HepG2 (cell line): ENCODE measurements around the gene NCBP3. TPM values are rescaled to one million over a fixed set of nuclear protein-coding genes. Genes with fewer than 3 reads are reported as not detected.

Experiments used
- EHMT2 ChIP-seq: fragments of 200-600 bp; sonication (generic); IDR thresholded peaks from 2 replicates; pipeline ENCODE4 v1.7.0; 2017; ENCODE audit warnings: antibody characterized with exemption, low read depth, low read length, borderline replicate concordance
- ELF4 ChIP-seq: sonication (generic); formaldehyde crosslinking; IDR thresholded peaks from 2 replicates; pipeline ENCODE4 v1.5.0; 2020; ENCODE audit warnings: missing genetic modification reagents, mild to moderate bottlenecking, moderate library complexity, borderline replicate concordance
- GABPA ChIP-seq, 2 experiments: IDR thresholded peaks; 2 replicates each; pipeline ENCODE4 v1.6.1; 2011 to 2016; ENCODE audit warnings: low read depth in 2 of 2, low read length in 1 of 2, missing biosample characterization in 1 of 2, missing genetic modification characterization in 1 of 2
- HHEX ChIP-seq: IDR thresholded peaks from 2 replicates; pipeline ENCODE4 v1.6.1; 2016; ENCODE audit warnings: control low read depth
- IKZF1 ChIP-seq: fragments of 450-650 bp; IDR thresholded peaks from 2 replicates; pipeline ENCODE4 v1.7.1; 2016
- IRF1 ChIP-seq: sonication (generic); formaldehyde crosslinking; IDR thresholded peaks from 2 replicates; pipeline ENCODE4 v1.4.0; 2020; ENCODE audit warnings: low read depth, mild to moderate bottlenecking, missing genetic modification reagents
- PAF1 ChIP-seq: IDR thresholded peaks from 2 replicates; pipeline ENCODE4 v1.6.1; 2016; ENCODE audit warnings: missing genetic modification reagents, missing compliant biosample characterization
- RBM22 ChIP-seq: fragments of 200-400 bp; formaldehyde crosslinking; optimal IDR thresholded peaks from 2 replicates; pipeline ENCODE3; 2017; ENCODE audit warnings: mild to moderate bottlenecking, low read length, moderate library complexity
- RFX5 ChIP-seq: IDR thresholded peaks from 2 replicates; pipeline ENCODE4 v1.6.1; 2011; ENCODE audit warnings: low read depth, low read length, improper control_type of control experiment
- SNAI1 ChIP-seq: sonication (generic); formaldehyde crosslinking; IDR thresholded peaks from 2 replicates; pipeline ENCODE4 v1.5.0; 2020; ENCODE audit warnings: mild to moderate bottlenecking, missing genetic modification reagents, borderline replicate concordance
- SNAPC2 ChIP-seq: sonication (generic); formaldehyde crosslinking; IDR thresholded peaks from 2 replicates; pipeline ENCODE4 v1.8.1; 2022; ENCODE audit warnings: mild to moderate bottlenecking, missing genetic modification reagents
- ZBTB21 ChIP-seq: sonication (generic); formaldehyde crosslinking; IDR thresholded peaks from 2 replicates; pipeline ENCODE4 v1.4.0; 2020; ENCODE audit warnings: missing genetic modification reagents
- ZFP41 ChIP-seq: sonication (generic); formaldehyde crosslinking; IDR thresholded peaks from 2 replicates; pipeline ENCODE4 v1.4.0; 2020; ENCODE audit warnings: mild to moderate bottlenecking, missing genetic modification reagents, borderline replicate concordance
- ZFY ChIP-seq: sonication (generic); formaldehyde crosslinking; IDR thresholded peaks from 2 replicates; pipeline ENCODE4 v1.4.0; 2020; ENCODE audit warnings: missing genetic modification reagents
- ZNF251 ChIP-seq: sonication (generic); formaldehyde crosslinking; IDR thresholded peaks from 2 replicates; pipeline ENCODE4 v1.9.0; 2021; ENCODE audit warnings: mild to moderate bottlenecking, missing genetic modification reagents
- ZNF503 ChIP-seq: sonication (generic); formaldehyde crosslinking; IDR thresholded peaks from 2 replicates; pipeline ENCODE4 v1.4.0; 2020; ENCODE audit warnings: missing genetic modification reagents
- ZNF512B ChIP-seq: sonication (generic); formaldehyde crosslinking; IDR thresholded peaks from 2 replicates; pipeline ENCODE4 v1.5.1; 2020; ENCODE audit warnings: missing genetic modification reagents, mild to moderate bottlenecking, borderline replicate concordance
- ZNF546 ChIP-seq: sonication (generic); formaldehyde crosslinking; conservative IDR thresholded peaks from 2 replicates; pipeline ENCODE4 v1.8.1; 2023; ENCODE audit warnings: mild to moderate bottlenecking, missing genetic modification reagents
- ZNF670 ChIP-seq: sonication (generic); formaldehyde crosslinking; IDR thresholded peaks from 2 replicates; pipeline ENCODE4 v1.8.0; 2022; ENCODE audit warnings: mild to moderate bottlenecking, missing genetic modification reagents, borderline replicate concordance
- ZNF770 ChIP-seq: sonication (generic); formaldehyde crosslinking; IDR thresholded peaks from 2 replicates; pipeline ENCODE4 v1.5.0; 2020; ENCODE audit warnings: mild to moderate bottlenecking, missing genetic modification reagents
- ZNF777 ChIP-seq: sonication (generic); formaldehyde crosslinking; IDR thresholded peaks from 2 replicates; pipeline ENCODE4 v1.4.0; 2020; ENCODE audit warnings: missing genetic modification reagents
- ZSCAN25 ChIP-seq: sonication (generic); formaldehyde crosslinking; IDR thresholded peaks from 2 replicates; pipeline ENCODE4 v1.8.0; 2022; ENCODE audit warnings: mild to moderate bottlenecking, missing genetic modification reagents
- polyA plus RNA-seq, 8 experiments: library from polyadenylated mRNA; depleted of rRNA in 3 of 8; stranded (reverse) in 7 of 8; unstranded in 1 of 8; fragments of >200 nt; fragmentation: Illumina TruSeq in 4 of 8; extraction: Trizol in 4 of 8; gene quantifications; 2 replicates each; pipeline versions ENCODE4 v1.2.1 to v1.2.3, GENCODE V29; 2011 to 2016; ENCODE audit warnings: low read depth in 4 of 8, missing spikeins in 1 of 8, mixed read lengths in 1 of 8; ENCODE audit not compliant: insufficient read depth in 1 of 8
- total RNA-seq, 5 experiments: library from RNA; depleted of rRNA; stranded (reverse); fragments of >200 nt; fragmentation: Illumina TruSeq; extraction: Trizol; gene quantifications; 2 replicates each; pipeline ENCODE4 v1.2.3, GENCODE V29; 2016; ENCODE audit warnings: low read depth in 1 of 5

NCBP3 gene
- total and polyA plus RNA-seq, 2 of the 13 experiments (the other 11 are each of a cell fraction or from before 2014, with no cell fraction given): 19.5 to 24.8 TPM

GRCh38 chr17:3802461-3803307 is 43.4 kb downstream of the NCBP3 start (continued):
- peak; percentile 94 for TF ChIP-seq ZNF503 (CRISPR knock-in tag)
- TF ChIP-seq RBM22: peak; percentile 38
- no peak for TF ChIP-seq RFX5
- TF ChIP-seq SNAI1 (CRISPR knock-in tag): 0 out of 2 replicates have a peak, but pooled peaks have one; percentile 2
- peak; percentile 67; the same call in 1 of the 2 replicates for TF ChIP-seq SNAPC2 (CRISPR knock-in tag)
- no peak for TF ChIP-seq ZFP41 (CRISPR knock-in tag)
- no peak for TF ChIP-seq ELF4
- TF ChIP-seq ZNF777 (CRISPR knock-in tag): peak; percentile 58; the same call in 1 of the 2 replicates
- TF ChIP-seq ZFY (CRISPR knock-in tag): peak; percentile 91
- TF ChIP-seq GABPA (IDR thresholded peaks at IDR 0.05; ENCODE audit: low read depth, low read length): no peak
- TF ChIP-seq GABPA (CRISPR knock-in tag; IDR thresholded peaks at IDR 0.05; ENCODE audit: low read depth): peak; percentile 64; the same call in 1 of the 2 replicates
- TF ChIP-seq ZBTB21 (CRISPR knock-in tag): peak; percentile 56; the same call in 1 of the 2 replicates
- no peak; the same call in 1 of the 2 replicates for TF ChIP-seq ZNF512B (CRISPR knock-in tag)
- no peak for TF ChIP-seq ZSCAN25 (CRISPR knock-in tag)
- TF ChIP-seq PAF1: no peak
- no peak for TF ChIP-seq ZNF251 (CRISPR knock-in tag)
- TF ChIP-seq ZNF670: 0 out of 2 replicates have a peak, but pooled peaks have one; percentile 85
- TF ChIP-seq ZNF546 (CRISPR knock-in tag): no peak; the same call in 1 of the 2 replicates
- TF ChIP-seq IKZF1: no peak
- TF ChIP-seq IRF1 (CRISPR knock-in tag): no peak
- peak; percentile 82 for TF ChIP-seq HHEX (CRISPR knock-in tag)
- TF ChIP-seq EHMT2: no peak
- peak; percentile 77 for TF ChIP-seq ZNF770 (CRISPR knock-in tag)
